GM12874 (cell line): ENCODE data around the gene ATP8A2.

Experiments
- CTCF ChIP-seq: IDR thresholded peaks from 2 replicates; pipeline ENCODE4 v1.5.1; 2011; ENCODE audit warnings: low read depth, mild to moderate bottlenecking, control low read depth, low read length, moderate library complexity; ENCODE audit not compliant: insufficient read depth

Gene ATP8A2

GRCh38 chr13:25630329-25630900 lies 258.6 kb downstream of the ATP8A2 start:
- no peak for TF ChIP-seq CTCF

GRCh38 chr13:25632166-25632888 lies 260.6 kb downstream of the ATP8A2 start:
- no peak for TF ChIP-seq CTCF

GRCh38 chr13:25633093-25633492 lies 261.3 kb downstream of the ATP8A2 start:
- TF ChIP-seq CTCF: no peak

- TF ChIP-seq CTCF: no peak
Measured at GRCh38 chr13:25645681-25646080, 273.9 kb downstream of the ATP8A2 start.

GRCh38 chr13:25649001-25649633 lies 277.3 kb downstream of the ATP8A2 start:
- TF ChIP-seq CTCF: no peak

- TF ChIP-seq CTCF: no peak
Measured at GRCh38 chr13:25652764-25653163, 281.0 kb downstream of the ATP8A2 start.

GRCh38 chr13:25654322-25654721 lies 282.5 kb downstream of the ATP8A2 start:
- TF ChIP-seq CTCF: no peak
